ENCODE measurements around the gene ACER3.

Gene ACER3

GRCh38 chr11:77066229-77067042, 205.7 kb downstream of the ACER3 start, which contains the start of gene CAPN5:
CAPN5 (plus strand) TSS chr11:77066971; CDS start chr11:77084887, 17,916 bp downstream.
- DNase-seq, result peak; percentile 91

DNA sequence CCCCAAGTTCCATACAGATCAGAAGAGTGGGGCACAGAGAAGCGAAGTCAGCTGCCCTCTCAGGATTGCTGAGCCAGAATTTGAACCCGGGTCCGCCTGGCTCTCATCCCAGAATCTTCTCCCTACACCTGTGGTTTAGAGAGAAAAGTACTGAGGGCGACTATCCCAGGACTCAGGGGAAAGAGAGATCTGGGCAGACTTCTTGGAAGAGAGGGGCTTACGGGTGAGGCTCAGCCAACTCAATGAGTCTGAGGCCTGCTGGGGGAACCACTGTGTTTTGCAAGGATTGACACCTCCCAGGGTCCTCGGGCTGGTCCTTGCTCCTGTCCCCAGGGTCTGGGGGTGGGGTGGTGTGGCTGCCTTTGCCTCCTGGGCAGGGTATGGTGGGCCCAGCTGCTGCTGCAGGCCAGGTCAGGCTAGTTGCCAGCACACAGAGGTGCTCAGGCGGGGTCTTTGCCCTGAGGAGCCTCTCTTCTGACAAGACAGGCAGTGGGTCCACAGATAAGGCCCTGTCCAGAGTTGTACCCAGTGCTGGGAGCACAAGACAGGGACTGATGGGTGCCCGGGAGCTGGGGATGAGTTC, 207.2 kb downstream of the ACER3 start:
- no peak for DNase-seq

DNA sequence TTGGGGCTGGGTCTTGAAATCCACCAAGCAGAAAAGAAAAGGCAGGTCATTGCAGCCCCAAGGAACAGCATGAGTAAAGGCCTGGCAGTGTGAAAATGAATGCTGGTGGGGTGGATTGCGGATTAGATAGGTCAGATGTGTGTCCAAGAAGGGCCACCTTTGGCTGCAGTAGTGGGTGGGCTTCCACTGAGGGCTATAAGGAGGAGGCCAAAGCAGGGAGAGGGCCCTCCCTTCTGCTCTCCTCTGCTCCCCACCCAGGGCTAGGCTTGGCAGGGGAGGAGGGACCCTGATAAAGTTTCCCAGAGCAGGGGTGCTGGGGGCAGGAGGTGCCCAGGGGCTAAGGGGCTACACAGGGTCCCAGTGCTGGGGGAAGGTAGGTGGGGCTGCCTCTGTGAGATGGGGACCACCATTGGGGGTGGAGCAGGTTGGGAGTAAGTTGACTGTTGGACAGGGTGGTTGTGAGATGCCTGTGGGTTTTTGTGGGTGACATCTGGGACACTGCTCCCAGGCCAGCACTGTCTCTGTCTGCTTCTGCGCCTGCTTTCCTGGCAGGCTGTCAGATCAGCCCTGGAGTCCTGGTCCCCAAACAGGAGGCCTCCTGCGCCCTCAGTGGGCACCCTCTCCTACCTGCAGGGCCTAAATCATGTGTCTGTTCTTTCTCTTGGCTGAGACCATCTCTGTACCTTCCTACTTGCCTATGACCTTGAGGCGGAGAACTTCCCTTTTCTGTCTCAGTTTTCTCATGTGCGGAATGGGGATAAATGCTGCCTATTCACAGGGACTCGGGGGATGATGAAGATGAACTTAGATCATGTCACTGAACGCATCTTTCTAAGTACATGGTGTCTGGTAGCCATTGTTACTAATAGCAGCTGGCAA, 208.0 kb downstream of the ACER3 start:
- no peak for DNase-seq

DNA sequence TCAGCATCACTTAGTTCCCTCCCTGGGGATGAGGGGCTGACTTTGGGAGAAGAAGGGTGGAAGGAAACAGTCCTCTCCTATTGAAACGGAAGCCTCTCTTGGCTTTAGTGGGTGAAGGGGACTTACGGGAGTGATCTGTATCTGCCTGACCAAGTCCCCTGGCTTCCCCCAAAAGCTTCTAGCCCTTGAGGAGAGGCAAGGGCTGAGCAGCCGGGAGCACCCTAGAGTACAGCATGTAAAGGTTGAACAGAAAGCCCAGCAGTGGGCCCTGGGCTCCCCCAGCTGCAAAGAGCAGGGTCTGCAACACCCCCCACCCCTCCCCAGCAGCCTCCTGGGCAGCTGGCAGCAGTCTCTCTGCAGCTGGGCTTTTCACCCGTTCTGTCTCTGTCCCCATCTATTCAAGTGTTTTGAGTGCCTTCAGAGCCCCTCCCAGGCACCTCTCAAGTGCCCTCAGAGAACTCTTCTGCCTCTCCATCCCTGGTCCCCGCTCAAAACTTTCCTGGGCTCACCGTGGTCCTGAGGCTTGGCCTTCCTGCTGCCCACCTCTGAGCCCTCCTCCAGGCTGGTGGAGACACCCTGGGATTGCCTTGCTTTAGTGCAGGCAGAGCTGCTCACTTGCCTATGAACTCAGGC, 208.7 kb downstream of the ACER3 start:
- no peak for DNase-seq

DNA sequence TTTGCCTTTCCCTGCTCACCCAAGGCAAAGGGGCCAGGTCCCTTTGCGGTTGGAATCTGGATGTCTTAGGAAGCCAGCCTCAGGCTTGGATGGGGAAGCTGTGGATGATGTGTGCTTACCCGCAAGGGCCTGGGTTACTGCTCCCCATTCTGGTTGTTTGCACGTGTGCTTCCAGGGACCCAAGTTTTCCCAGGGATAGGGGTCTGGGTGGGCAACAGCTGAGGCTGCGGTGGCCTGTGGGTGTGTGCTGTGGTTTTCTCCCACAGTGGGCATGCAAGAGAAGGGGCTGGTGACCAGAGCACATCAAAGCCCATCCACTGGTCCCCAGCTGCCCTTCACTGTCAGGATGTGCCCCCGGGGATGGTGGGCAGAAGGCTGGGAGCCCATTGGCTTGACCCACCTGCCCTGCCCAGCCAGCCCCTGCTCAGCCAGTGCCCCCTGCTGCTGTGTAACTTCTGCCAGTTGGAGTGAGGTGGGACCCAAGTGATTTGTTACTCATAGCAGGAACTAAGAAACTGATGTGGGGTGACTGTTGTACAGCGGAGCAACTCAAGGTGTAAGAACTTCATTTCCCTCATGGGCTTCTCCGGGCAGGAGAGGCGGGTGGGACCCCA, 209.4 kb downstream of the ACER3 start:
- DNase-seq, result no peak

DNA sequence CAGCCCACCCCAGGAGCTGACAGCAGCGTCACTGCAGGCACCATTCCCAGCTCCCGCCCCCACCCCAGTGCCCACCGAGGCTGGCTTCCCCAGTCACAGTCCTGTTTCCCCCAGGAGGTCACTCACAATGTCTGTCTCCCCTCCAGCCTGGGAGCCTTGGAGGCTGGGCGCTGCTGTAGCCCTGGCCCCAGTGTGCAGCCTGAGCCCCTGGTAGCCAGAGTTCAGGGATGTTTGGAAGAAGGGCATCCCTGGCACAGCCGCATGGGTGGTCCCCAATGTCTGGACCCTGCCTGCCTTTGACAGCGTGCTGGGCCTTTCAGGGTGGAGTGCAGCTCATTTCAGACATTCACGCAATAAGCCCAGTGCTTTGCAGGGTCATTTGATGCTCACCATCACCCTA, 210.4 kb downstream of the ACER3 start:
- no peak for DNase-seq

DNA sequence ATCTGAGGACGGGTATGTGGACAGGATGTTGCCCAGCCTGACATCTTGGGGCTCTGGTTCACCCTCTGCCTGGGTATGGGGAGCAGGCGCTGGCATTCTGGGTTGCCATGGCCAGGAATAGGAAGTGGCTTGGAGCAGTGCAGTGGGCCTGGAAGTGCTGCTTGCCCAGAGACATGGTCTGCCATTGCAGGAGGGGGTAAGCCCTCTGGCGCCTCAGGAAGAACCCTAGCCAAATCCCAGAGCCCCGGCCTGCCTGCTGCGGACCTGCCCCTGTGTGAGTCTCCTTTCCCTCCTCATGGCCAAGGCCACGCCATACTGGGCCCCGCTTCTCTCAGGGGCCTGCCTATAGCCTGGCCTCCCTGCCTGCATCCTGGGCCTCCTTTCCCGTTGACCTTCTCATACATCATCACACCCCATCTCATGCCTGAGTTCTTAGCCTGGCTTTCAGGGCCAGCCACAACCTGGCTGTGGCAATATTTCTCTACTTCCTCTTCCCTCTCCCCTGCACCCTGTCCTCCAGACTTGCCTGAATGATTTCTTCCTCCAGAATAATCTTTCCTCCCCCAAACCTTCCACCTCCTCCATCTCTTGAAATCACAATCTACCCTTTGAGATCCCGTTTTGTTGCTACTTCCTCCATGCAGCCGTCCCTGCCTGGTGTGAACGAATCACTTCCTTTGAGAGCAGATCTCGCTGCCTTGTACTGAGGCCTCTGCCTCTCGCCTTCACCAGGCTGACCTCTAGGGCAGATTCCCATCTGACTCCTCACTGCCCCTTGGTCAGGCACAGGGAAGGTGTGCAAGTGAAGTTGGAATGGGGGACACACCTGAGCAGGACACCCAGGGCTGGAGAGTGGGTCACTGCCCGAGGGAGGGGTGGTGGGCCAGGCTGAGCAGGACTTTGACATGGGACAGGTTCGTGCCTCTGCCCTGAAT, 211.2 kb downstream of the ACER3 start:
- DNase-seq, result peak; percentile 52

DNA sequence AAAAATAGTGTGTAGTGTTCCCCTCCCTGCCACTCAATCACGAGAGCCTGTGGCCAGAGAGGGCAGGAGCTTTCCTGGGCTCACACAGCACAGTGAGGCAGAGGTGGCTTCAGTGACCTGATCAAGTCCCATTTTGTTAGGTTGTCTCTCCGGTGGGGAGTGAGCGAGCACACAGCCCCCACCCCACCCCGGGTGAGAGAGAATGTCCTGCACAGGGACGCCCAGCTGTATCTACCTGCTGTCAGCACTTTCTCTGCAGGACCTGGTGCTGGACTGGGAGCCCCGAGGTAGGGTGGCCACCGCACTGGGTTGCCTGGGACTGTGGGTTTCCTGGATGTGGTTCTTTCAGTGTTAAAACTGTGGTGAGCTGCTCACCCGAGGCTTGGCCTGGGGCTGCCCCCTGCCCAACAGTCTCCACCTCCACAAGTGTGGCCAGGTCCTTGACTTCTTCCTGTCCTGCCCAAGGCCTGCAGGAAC, 212.2 kb downstream of the ACER3 start:
- no peak for DNase-seq

- peak; percentile 98 for DNase-seq
These were observed 212.7 kb downstream of the ACER3 start for GRCh38 chr11:77073328-77074001.

GRCh38 chr11:77074205-77074604, 213.5 kb downstream of the ACER3 start:
- no peak for DNase-seq

DNA sequence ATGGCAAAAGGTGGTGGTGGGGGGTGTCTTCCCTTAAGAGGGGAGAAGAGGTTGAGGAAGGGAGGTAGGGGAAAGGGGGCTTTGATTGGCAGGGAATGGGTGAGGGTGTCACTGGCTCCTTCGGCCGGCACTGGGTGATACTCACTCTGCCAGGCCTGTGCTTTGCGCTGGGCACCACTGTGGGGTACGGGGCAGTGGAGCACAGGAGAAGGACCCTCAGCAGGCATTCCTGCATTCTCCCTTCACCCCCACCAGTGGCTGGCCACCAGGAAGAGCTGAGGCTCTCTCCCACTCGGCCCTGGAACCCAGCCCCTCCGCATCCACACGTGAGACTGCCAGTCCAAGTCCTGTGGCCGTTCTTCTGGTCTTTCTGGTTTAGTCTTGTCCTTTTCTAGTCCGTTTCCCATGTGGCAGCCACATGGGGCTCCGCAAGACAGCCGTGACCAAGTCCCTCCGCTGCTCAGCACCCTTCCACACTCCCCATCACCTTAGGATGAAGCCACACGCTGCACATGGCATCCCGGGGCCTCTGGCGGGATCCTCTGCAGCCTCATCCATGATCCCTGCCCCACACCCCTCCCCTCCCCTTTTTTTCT, 214.0 kb downstream of the ACER3 start:
- DNase-seq, result no peak

DNA sequence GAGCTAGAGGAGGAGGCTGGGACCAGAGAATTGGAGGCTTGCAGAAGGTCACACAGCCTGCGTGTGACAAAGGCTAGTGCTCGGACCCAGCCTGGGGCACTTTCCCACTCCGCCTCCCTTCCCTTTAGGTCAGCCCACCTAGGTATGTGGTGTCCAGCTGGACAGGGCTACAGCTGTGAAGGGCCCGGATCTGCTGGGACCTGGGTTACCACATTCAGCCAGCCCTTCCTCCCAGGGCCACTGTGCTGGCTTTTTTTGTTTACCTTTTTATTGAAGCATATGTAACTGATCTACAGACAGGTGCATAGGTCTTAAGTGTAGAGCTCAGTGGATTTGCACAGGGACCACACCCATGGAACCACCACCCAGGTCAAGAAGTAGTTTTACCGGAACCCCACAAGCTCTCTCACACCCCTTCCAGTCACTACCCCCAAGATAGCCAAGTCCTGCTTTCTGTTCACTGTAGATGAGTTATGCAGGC, 214.7 kb downstream of the ACER3 start:
- no peak for DNase-seq

All from HCEC 1CT (cell line).